Mesothelial cell of epicardium (in vitro differentiated cells): Measurements from ENCODE around the gene TBC1D16. TPM values are rescaled to one million over a fixed set of nuclear protein-coding genes. Genes with fewer than 3 reads are reported as not detected.
A peak's percentile ranks its signal among the peaks of the same experiment; 100 is the strongest.

Experiments
- DNase-seq, 2 experiments: peaks; one replicate each; pipeline ENCODE4 v3.0.0; 2021; ENCODE audit warnings: low spot score in 2 of 2; ENCODE audit not compliant: unreplicated experiment in 2 of 2
- H3K27ac Mint-ChIP-seq: 2 replicates; pipeline ENCODE4 v1.8.0; 2021; ENCODE audit warnings: mixed read lengths
- H3K27me3 Mint-ChIP-seq: 2 replicates; pipeline ENCODE4 v1.8.0; 2021; ENCODE audit warnings: low read depth, mixed read lengths
- H3K36me3 Mint-ChIP-seq: 2 replicates; pipeline ENCODE4 v1.8.0; 2021; ENCODE audit warnings: mixed read lengths
- H3K4me1 Mint-ChIP-seq: 2 replicates; pipeline ENCODE4 v1.8.0; 2021; ENCODE audit warnings: mixed read lengths
- H3K4me3 Mint-ChIP-seq: 2 replicates; pipeline ENCODE4 v1.8.0; 2021; ENCODE audit warnings: mild to moderate bottlenecking, moderate library complexity, mixed read lengths
- H3K9me3 Mint-ChIP-seq: 2 replicates; pipeline ENCODE4 v1.8.0; 2021; ENCODE audit warnings: mixed read lengths
- CTCF ChIP-seq: fragments of 200-600 bp; sonication (generic); IDR thresholded peaks from one replicate; pipeline ENCODE4 v1.5.0; 2021; ENCODE audit warnings: antibody characterized with exemption; ENCODE audit not compliant: unreplicated experiment
- total RNA-seq: library from RNA; stranded (reverse); gene quantifications from 3 replicates; pipeline ENCODE4 v1.2.1, GENCODE V29; 2021

The TBC1D16 gene
- total RNA-seq, 1 donor from 2014 or later, result 76.0 TPM

GRCh38 chr17:80002070-80002641 is 33.5 kb downstream of the TBC1D16 start:
- DNase-seq, result no peak
- Mint-ChIP-seq H3K4me3 (no peak overlapping the region), H3K36me3 (peaks cover 18% of the 10 kb centered on the region), H3K27me3 (no peaks in the 10 kb centered on the region), H3K27ac (no peak overlapping the region), H3K4me1 (no peaks in the 10 kb centered on the region), H3K9me3 (no peaks in the 10 kb centered on the region)
- TF ChIP-seq CTCF, result no peak

GRCh38 chr17:80000981-80001775 is 34.5 kb downstream of the TBC1D16 start:
- H3K36me3 Mint-ChIP-seq, result peaks cover 21% of the 10 kb centered on the region
- no peaks in the 10 kb centered on the region for H3K27me3 Mint-ChIP-seq
- no peak overlapping the region for H3K27ac Mint-ChIP-seq
- no peak for TF ChIP-seq CTCF
- no peak overlapping the region for H3K4me3 Mint-ChIP-seq
- H3K9me3 Mint-ChIP-seq, result no peaks in the 10 kb centered on the region
- no peaks in the 10 kb centered on the region for H3K4me1 Mint-ChIP-seq
- no peak for DNase-seq

GRCh38 chr17:80000136-80000535 is 35.5 kb downstream of the TBC1D16 start:
- no peaks in the 10 kb centered on the region for H3K4me1 Mint-ChIP-seq
- DNase-seq, result no peak
- peaks cover 21% of the 10 kb centered on the region for H3K36me3 Mint-ChIP-seq
- H3K9me3 Mint-ChIP-seq, result no peaks in the 10 kb centered on the region
- H3K27ac Mint-ChIP-seq, result no peak overlapping the region
- H3K4me3 Mint-ChIP-seq, result no peak overlapping the region
- no peak for TF ChIP-seq CTCF
- H3K27me3 Mint-ChIP-seq, result no peaks in the 10 kb centered on the region

GRCh38 chr17:79997011-79997660 is 38.5 kb downstream of the TBC1D16 start:
- no peak overlapping the region for H3K4me3 Mint-ChIP-seq
- TF ChIP-seq CTCF, result no peak
- no peaks in the 10 kb centered on the region for H3K9me3 Mint-ChIP-seq
- no peak for DNase-seq
- no peaks in the 10 kb centered on the region for H3K27me3 Mint-ChIP-seq
- H3K4me1 Mint-ChIP-seq, result peaks cover 20% of the 10 kb centered on the region
- H3K27ac Mint-ChIP-seq, result peak overlapping the region; percentile 34
- H3K36me3 Mint-ChIP-seq, result peaks cover 15% of the 10 kb centered on the region

- Mint-ChIP-seq H3K27ac (no peak overlapping the region), H3K4me1 (peaks cover 23% of the 10 kb centered on the region), H3K27me3 (no peaks in the 10 kb centered on the region), H3K9me3 (no peaks in the 10 kb centered on the region), H3K36me3 (peaks cover 14% of the 10 kb centered on the region), H3K4me3 (no peak overlapping the region)
- DNase-seq, result no peak
- no peak for TF ChIP-seq CTCF
Observed at GRCh38 chr17:79996291-79996690, 39.4 kb downstream of the TBC1D16 start.
